Measurements from ENCODE around the gene FANCC. TPM values are rescaled to one million over a fixed set of nuclear protein-coding genes. Genes with fewer than 3 reads are reported as not detected.

Gene FANCC
- total RNA-seq, 1 experiment from 2014 or later, result 25.3 TPM

GRCh38 chr9:95102572-95102971 is 214.9 kb downstream of the FANCC start:
- no peaks in the 10 kb centered on the region for H3K9me3 ChIP-seq (ENCODE audit: low read depth, low read length, poor library complexity, severe bottlenecking)
- CTCF ChIA-PET, result interaction anchor here (0.5 to 0.6 kb wide), 2 partner anchors 369 to 482 kb away, joined by 9 to 10 read pairs; no protein-coding TSS in a partner anchor
- no peak overlapping the region for H3K27ac ChIP-seq (ENCODE audit: low read depth, low read length, poor library complexity, severe bottlenecking)
- BruUV-seq (replicated peaks), result no TSS peak
- no peak for TF ChIP-seq CTCF (conservative IDR thresholded peaks at IDR 0.05; ENCODE audit: low read depth, low read length)
- no peak for TF ChIP-seq EZH2 (IDR thresholded peaks at IDR 0.05; ENCODE audit: borderline replicate concordance, low read depth, low read length, poor library complexity, severe bottlenecking)
- no peak overlapping the region for H3K4me3 ChIP-seq (ENCODE audit: low read depth, low read length, poor library complexity, severe bottlenecking)
- no peaks in the 10 kb centered on the region for H3K4me1 ChIP-seq (ENCODE audit: insufficient read depth, low read length, poor library complexity, severe bottlenecking)
- peaks cover 13% of the 10 kb centered on the region for H3K36me3 ChIP-seq (ENCODE audit: insufficient read depth, low read length, poor library complexity, severe bottlenecking)
- no peaks in the 10 kb centered on the region for H3K27me3 ChIP-seq (replicated peaks; ENCODE audit: insufficient read depth, low read depth, low read length, poor library complexity)
- no peak for DNase-seq (ENCODE audit: low spot score)
- POLR2A ChIA-PET (ENCODE audit: low non-redundant PET), result no interaction called here
- intact Hi-C loops (cut with micrococcal nuclease; ENCODE audit: unreplicated experiment), result no loop called here

- Histone ChIP-seq H3K36me3 (ENCODE audit: insufficient read depth, low read length, poor library complexity, severe bottlenecking) (peaks cover 13% of the 10 kb centered on the region), H3K4me1 (ENCODE audit: insufficient read depth, low read length, poor library complexity, severe bottlenecking) (no peaks in the 10 kb centered on the region), H3K9me3 (ENCODE audit: low read depth, low read length, poor library complexity, severe bottlenecking) (no peaks in the 10 kb centered on the region), H3K27me3 (replicated peaks; ENCODE audit: insufficient read depth, low read depth, low read length, poor library complexity) (no peaks in the 10 kb centered on the region), H3K4me3 (ENCODE audit: low read depth, low read length, poor library complexity, severe bottlenecking) (no peak overlapping the region), H3K27ac (ENCODE audit: low read depth, low read length, poor library complexity, severe bottlenecking) (no peak overlapping the region)
- intact Hi-C loops (cut with micrococcal nuclease; ENCODE audit: unreplicated experiment), result no loop called here
- ChIA-PET POLR2A (ENCODE audit: low non-redundant PET) (no interaction called here), CTCF (interaction anchor here (0.5 kb wide), 1 partner anchor 481 kb away, joined by 9 read pairs; no protein-coding TSS in a partner anchor)
- no peak for TF ChIP-seq EZH2 (IDR thresholded peaks at IDR 0.05; ENCODE audit: borderline replicate concordance, low read depth, low read length, poor library complexity, severe bottlenecking)
- no peak for TF ChIP-seq CTCF (conservative IDR thresholded peaks at IDR 0.05; ENCODE audit: low read depth, low read length)
- DNase-seq (ENCODE audit: low spot score), result no peak
- no TSS peak for BruUV-seq (replicated peaks)
Observed at GRCh38 chr9:95102001-95102433, 215.5 kb downstream of the FANCC start.

- ChIA-PET POLR2A (ENCODE audit: low non-redundant PET) (no interaction called here), CTCF (no interaction called here)
- intact Hi-C loops (cut with micrococcal nuclease; ENCODE audit: unreplicated experiment), result no loop called here
- Histone ChIP-seq H3K27ac (ENCODE audit: low read depth, low read length, poor library complexity, severe bottlenecking) (no peak overlapping the region), H3K4me3 (ENCODE audit: low read depth, low read length, poor library complexity, severe bottlenecking) (no peak overlapping the region), H3K4me1 (ENCODE audit: insufficient read depth, low read length, poor library complexity, severe bottlenecking) (no peaks in the 10 kb centered on the region), H3K9me3 (ENCODE audit: low read depth, low read length, poor library complexity, severe bottlenecking) (no peaks in the 10 kb centered on the region), H3K36me3 (ENCODE audit: insufficient read depth, low read length, poor library complexity, severe bottlenecking) (peaks cover 7% of the 10 kb centered on the region), H3K27me3 (replicated peaks; ENCODE audit: insufficient read depth, low read depth, low read length, poor library complexity) (no peaks in the 10 kb centered on the region)
- TF ChIP-seq EZH2 (IDR thresholded peaks at IDR 0.05; ENCODE audit: borderline replicate concordance, low read depth, low read length, poor library complexity, severe bottlenecking), result no peak
- TF ChIP-seq CTCF (conservative IDR thresholded peaks at IDR 0.05; ENCODE audit: low read depth, low read length), result no peak
- DNase-seq (ENCODE audit: low spot score), result no peak
- no TSS peak for BruUV-seq (replicated peaks)
Observed at GRCh38 chr9:95101326-95101725, 216.2 kb downstream of the FANCC start.
